DMS53 (cell line): ENCODE results near the gene DLG1.

Experiments
- DNase-seq: peaks from one replicate; lab custom pipeline; 2025; lab: John Stamatoyannopoulos, UW

The DLG1 gene

GRCh38 chr3:197298341-197298944, at the start of gene DLG1:
TSS of gene DLG1 (minus strand) at chr3:197298612. CDS start at chr3:197297204, 1,408 bp downstream.
- peak; percentile 91 for DNase-seq

DNA sequence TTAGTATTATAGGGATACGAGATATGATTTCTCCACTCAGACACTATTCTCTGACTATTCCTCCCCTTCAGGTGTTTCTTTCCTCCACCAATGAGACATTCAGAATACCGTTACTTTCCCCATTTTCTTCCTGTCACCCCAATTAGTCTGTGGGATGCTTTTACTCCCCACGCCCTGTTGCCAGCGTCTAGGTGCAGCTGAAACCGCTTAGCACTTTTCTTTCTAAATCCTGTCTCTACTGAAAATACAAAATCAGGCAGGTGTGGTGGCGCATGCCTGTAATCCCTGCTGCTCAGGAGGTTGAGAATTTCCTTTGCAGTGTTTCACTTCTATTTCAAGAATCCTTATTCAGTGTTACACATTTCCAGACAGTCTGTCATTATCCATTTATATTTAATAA, 49.6 kb upstream of the DLG1 start:
- no peak for DNase-seq

DNA sequence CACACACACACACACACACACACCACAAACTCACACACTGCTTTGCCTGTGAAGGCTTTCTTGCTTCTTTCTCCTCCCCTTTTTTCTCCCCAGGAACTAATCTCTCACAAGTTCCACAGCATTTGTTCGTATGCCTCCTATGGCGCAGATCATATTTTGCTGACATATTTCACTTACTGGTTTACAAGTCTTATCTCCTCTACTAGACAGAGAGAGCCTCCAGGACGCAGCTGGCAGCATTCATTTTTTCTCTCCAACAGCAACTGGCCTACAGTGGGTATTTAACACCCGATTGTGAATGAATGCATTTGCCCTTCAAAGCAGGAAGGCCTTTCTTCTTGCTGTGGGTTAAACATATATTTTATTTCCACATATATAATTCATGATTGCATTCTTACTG, 47.0 kb upstream of the DLG1 start:
- no peak for DNase-seq

- no peak for DNase-seq
Measured at GRCh38 chr3:197344582-197345318, 46.3 kb upstream of the DLG1 start.

GRCh38 chr3:197343656-197344408, 45.4 kb upstream of the DLG1 start:
- no peak for DNase-seq

- DNase-seq = no peak
Measured at GRCh38 chr3:197343111-197343510, 44.7 kb upstream of the DLG1 start.

GRCh38 chr3:197340521-197340871, 42.1 kb upstream of the DLG1 start:
- DNase-seq = no peak

DNA sequence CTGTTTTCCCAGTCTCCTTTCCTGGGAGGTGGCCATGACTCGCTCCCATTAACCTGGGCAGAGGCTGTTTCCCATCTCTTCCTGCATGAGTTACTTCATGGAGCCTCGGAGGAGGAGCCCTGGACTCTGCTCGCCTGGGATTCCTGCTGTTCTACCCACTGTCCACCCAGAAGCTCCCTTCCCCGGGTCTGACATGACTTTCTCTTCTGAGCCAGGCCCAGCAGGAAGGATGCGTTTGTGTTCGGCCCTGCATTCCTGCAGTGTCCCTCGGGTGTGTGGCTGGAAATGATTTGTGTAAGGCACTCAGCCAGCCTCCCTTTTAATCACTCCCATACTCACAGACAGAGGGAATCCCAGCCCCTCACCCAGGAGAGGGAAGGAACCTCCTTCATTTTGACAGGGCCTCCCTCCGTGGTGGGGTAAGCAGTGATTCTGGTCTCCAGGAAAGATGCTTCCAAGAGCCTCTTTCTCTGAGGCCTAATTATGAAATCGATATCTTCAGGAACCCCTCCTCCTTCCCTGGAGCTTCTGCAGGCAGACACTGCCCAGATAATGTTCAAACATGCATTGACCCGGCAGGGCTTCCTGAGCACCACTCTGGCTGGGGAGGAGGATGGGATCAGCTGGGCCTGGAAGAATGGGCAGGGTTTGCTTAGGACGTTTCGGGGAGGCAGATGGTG, 41.6 kb upstream of the DLG1 start:
- DNase-seq = no peak

- DNase-seq = no peak
Measured at GRCh38 chr3:197338586-197338985, 40.2 kb upstream of the DLG1 start.

DNA sequence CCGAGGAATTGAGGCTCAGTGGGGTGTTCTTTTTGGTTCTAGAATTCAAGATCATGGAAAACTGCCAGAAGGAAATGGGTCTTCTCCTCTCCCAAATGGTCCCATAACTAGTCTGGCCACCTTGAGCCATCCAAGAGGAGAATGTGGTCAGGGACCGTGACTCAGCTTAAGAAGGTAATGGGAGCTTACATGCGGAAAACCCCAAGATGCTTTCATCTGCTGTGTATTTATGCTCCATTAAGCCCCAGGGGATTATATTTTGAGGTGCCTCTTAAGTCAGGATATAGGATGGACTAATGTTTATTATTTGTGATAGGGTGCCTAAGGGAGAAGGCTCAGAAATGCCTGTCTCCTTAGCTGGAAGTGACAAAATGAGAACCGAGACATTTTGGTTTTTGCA, 39.2 kb upstream of the DLG1 start:
- DNase-seq = no peak

- DNase-seq = no peak
Measured at GRCh38 chr3:197337214-197337613, 38.8 kb upstream of the DLG1 start.

DNA sequence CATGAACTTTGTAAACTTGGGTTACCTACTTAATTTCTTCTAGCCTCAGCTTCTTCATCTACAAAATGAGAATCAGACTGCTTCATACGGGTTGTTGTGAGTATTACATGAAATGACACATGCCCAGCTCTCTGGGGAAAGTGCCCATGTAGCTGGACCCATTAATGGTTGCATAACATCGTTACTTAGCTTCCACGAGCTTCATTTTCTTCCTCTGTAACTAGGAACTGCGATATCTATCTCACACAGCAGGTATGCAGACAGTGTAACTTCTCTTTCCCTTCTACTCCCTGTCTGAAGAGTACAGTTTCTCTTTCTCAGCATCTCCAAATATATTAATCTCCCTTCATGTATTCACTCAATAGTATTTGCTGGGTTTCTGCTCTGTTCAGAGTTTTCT, 37.9 kb upstream of the DLG1 start:
- no peak for DNase-seq

- DNase-seq = no peak
Measured at GRCh38 chr3:197335428-197336132, 37.2 kb upstream of the DLG1 start.

GRCh38 chr3:197333901-197334639, 35.7 kb upstream of the DLG1 start:
- DNase-seq = no peak

DNA sequence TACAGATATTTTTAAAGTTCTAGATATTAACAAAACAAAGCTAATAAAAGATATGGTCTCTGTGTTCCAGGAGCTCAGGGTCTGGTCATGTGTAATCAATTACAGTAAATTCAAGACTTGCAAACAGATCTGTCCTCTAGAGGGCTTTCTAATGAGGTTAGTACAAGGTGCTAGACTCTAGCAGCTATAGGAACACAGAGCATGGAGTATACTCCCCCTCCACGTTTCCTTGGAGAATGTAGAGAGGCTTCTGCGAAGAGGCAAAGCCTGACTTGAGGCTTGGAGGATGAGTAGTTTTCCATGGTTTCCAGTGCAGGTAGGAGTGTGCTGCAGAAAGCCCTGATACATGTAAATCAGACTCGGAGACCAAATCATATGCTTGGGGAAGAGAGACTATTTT, 32.7 kb upstream of the DLG1 start:
- DNase-seq = no peak

- no peak for DNase-seq
Measured at GRCh38 chr3:197329382-197329781, 31.0 kb upstream of the DLG1 start.

GRCh38 chr3:197328198-197328597, 29.8 kb upstream of the DLG1 start:
- DNase-seq = no peak

DNA sequence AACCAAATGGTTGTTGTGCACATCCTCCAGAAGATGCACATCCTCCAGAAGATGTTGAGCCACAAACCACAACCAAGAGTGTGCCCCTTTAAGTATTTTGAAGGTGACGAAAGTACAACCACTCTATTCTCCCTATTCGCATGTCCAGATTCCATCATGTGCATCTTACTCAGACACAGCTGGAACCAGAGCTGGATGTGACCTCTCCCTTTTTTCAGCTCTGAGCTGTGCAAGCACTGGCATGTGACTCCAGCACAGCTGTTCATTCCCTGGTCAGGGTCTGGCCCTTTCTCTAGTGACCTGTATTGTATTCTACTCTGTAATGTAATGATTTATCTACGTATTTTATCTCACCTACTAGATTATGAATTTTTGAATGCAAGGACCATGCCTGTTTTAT, 29.3 kb upstream of the DLG1 start:
- DNase-seq = no peak

DNA sequence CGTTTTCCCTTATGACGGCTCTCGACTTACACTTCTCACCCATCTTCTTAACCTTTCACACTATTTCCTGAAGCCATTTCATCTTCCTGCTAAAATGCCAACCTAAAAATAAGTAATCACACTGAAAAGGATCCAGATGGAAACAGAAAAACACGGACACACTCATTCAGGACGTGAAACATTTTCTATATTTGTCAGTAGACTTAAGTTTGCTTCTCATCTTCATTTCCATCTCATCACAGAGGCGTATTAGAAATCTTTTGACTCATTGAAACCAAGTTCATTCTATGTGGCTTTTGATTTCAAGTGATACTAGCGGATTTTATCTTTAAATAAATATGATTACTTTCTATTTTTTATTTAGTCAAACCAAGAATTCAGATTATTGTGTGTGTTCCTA, 27.4 kb upstream of the DLG1 start:
- DNase-seq = no peak

- DNase-seq = no peak
Measured at GRCh38 chr3:197322149-197322548, 23.7 kb upstream of the DLG1 start.

DNA sequence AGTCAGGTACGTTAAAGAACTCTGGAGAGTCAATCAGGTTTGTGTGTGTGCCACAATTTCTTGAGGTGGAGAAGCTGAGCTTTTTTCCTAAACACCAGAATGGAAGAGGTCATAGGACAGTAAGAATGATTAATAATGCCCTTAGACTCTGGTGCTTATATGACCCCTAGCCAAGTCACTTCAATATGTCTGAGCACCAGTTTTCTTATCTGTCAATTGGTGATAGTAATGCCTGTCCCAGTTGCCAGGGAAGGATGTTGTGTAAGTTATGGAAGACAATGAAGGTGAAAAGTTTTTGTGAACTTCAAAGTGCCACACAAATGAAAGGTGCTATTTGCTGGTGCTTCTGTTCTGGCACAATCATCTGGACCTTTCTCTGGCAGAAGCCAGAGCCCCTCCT, 22.2 kb upstream of the DLG1 start:
- no peak for DNase-seq
